ENCODE measurements around the gene RNF214.

The RNF214 gene

DNA sequence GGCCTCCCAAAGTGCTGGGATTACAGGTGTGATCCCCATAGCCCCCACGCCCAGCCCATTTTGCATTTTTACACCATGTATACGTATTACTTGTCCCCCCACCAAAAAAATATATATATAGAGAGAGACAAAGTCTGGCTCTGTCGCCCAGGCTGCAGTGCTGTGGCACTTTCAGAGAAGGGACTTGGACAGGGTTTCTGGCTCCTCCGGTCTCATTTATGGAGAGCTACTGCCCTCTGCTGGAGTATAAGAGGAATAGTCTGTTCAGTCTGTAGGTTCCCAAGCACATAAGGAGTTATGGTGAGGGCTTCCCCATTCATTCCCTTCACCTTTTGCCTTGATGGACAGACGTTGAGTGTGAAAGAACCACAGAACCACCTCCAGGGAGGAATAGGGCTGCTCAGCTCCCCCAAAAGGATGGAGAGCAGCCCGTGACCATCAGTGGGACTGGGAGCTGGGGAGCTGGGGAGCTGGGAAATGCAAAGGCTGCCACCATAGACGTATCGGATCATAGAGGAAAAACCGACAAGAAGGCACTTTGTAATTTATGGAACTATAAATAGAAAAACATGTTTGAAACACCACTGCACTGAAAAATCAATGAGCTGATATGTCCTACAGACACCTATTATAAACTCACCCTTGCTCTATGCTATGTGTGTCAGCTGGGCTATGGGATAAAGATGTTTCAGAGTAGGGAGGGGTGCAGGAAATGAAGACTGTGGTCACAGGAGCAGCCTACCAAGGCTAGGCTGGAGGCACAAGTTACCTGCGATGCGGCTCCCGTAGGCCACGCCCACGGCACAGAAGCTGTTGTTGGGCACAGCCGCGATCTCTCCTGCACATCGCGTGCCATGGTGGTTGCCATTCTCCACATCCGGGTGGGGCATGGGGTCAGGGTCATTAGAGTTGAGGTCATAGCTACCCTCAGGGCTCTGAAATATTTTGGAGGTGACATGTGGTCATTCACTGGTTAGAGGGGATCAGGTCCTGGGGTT is 5.8 kb upstream of the RNF214 start:
- TF ChIP-seq, protein P1, sequence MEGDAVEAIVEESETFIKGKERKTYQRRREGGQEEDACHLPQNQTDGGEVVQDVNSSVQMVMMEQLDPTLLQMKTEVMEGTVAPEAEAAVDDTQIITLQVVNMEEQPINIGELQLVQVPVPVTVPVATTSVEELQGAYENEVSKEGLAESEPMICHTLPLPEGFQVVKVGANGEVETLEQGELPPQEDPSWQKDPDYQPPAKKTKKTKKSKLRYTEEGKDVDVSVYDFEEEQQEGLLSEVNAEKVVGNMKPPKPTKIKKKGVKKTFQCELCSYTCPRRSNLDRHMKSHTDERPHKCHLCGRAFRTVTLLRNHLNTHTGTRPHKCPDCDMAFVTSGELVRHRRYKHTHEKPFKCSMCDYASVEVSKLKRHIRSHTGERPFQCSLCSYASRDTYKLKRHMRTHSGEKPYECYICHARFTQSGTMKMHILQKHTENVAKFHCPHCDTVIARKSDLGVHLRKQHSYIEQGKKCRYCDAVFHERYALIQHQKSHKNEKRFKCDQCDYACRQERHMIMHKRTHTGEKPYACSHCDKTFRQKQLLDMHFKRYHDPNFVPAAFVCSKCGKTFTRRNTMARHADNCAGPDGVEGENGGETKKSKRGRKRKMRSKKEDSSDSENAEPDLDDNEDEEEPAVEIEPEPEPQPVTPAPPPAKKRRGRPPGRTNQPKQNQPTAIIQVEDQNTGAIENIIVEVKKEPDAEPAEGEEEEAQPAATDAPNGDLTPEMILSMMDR (IDR thresholded peaks at IDR 0.05): peak; percentile 67

DNA sequence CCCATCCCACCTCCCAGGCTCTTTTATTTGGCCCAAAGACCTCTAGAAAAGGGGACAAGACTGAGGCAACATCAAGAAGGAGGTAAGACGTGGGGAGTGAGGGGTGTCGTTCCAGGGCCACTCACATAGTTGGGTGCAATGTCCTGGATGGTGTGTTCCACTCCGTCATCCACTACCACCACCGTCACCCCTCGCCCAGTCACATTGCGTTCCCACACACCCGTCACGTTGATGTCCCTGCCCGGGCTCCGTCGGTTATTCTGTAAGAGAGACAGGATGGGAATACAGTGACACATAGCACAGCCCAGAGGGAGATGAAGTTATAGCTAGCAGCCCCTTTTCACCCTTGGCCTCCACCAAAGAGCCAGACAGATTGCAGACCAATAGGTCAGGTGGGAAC is 4.4 kb upstream of the RNF214 start:
- TF ChIP-seq, protein P1 (IDR thresholded peaks at IDR 0.05): no peak

DNA sequence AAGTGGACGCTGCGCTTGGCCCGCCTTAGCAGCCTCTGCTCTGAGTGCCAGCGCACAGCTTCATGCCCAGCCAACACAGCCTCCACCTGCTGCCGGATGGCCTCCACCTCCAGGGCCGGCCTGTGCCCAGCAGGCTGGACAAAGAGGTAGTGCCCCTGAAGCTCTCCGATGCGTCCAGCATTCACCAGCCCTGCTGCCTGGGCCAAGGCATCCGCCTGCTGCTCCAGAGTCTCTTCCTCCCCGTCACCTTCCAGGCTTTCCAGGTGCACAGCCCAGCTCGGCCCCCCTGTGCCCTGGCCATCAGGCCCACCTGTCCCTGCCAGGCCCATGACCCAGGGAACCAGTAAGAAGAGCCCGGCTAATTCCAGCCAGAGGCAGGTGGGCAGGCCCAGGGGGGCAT is 3.1 kb upstream of the RNF214 start:
- TF ChIP-seq, protein P1 (IDR thresholded peaks at IDR 0.05): no peak

DNA sequence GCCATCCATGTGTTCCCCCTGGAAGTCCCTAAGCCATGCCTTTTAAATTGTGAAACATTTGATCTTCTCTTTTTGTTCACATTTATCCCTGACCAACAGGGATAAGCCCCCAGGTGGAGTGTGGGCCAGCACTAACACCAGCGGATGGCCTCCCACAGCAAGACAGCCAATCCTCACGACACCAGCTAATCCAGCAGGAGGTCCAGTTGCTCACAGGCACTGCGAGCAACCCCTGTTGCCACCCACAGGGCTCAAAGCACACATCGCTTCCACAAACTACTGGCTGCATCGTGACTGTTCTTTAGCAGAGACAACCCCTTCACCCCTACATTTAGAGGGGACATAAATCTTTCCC is 2.6 kb upstream of the RNF214 start:
- TF ChIP-seq, protein P1 (IDR thresholded peaks at IDR 0.05): no peak

DNA sequence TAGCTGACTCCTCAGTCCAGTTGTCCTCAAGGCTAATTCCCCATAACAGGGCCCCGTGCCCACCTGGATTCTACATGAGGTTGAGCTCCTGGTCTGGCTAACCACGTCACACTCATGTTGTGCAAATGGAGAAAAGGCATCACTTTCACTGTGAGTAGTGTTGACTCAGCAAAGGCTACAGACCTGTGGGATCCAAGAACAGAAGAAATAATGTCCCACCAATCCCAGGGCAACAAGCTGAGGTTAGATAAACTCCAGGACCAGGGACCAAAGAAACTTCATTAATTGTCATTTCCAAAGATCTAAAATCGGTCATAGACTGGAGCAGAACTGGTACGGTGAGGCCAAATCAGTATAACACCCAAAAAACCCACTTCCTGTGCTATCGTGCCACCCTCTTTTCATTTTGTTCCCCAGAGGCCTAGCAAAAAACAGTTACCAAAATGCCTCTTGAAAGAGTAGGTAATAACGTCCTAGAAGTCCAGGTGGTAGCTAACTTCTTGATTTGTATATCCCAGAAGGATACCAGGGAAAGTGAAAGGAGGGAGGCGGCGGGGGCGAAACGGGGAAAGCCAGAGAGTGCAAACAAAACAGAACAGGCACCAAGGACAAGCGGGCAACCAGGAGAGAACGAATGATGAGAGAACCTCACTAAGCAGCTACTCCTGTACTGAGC is 2.0 kb upstream of the RNF214 start:
- TF ChIP-seq, protein P1 (IDR thresholded peaks at IDR 0.05): no peak

DNA sequence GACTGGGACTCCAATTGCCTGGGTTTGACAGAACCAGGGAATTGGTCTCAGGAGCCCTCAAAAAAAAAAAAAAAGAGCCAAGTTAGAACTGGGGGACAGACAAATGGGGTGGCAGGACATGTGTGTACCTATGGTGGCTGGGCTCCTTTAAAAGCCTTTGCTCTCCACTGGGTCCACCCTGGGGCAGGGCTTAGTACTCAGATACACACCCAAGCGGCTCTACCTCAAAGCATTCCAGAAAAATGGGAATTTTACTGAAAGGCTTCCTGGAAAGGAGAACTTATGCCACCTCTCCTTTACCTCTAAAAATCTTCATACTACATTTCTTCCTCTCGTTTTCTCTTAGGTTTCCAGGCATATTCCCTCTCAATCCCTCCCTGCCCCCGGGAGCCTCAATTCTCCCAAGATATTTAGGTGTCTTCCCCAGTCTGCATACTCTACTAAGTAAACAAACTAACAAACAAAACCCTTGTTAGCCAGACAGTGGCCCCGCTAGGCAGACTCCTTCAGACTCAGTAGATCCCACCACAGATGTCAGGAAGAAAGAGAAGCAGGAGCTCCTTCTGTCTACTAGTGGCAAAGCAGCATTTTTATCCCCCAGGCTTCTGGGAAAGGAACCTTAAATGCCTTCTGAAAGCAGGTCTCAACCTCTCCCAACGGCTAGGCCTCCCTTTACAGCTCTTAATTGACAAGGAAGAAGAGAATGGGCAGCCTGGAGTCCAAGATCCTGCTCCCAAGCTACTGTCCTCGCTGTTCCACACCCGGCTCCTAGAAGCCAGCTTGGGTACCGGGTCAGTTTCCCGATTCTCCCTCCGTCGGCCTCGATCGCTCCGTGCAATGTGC is 1.3 kb upstream of the RNF214 start:
- TF ChIP-seq, protein P1 (IDR thresholded peaks at IDR 0.05): no peak

DNA sequence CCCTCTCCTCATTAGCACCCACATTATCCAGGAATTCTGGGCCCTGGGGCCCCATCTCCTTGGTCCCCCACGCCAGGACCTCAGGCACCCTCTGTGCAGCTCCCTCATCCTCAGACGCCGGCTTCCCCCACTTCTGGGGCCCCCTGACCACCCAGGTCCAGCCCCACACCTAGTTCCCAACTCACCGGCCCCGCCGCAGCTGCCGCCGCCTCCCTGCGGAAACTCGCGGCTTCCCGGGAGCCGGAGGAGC is 704 bp upstream of the RNF214 start, which contains the start of gene PCSK7:
TSS of gene PCSK7 (minus strand) at position 232 of the 250 bp plus-strand sequence. CDS start 2,229 bp downstream, outside the sequence.
- TF ChIP-seq, protein P1 (IDR thresholded peaks at IDR 0.05): no peak
